ACHN (cell line): Measurements from ENCODE around the gene PLPP1.

ENCODE experiments used
- DNase-seq: peaks from one replicate; pipeline ENCODE4 v3.0.0-alpha.2; 2015
- in situ Hi-C: cut with HindIII; loops from 2 replicates; pipeline ENCODE4 v1.10.0; 2017; ENCODE audit warnings: low sequenced_read_pairs, low pct_ligation_motif_present, low pct_unique_long_range_greater_than_20kb

The PLPP1 gene

GRCh38 chr5:55469839-55470238 is 64.9 kb downstream of the PLPP1 start:
- in situ Hi-C loops = no loop called here
- DNase-seq = no peak

GRCh38 chr5:55467862-55468551 is 66.8 kb downstream of the PLPP1 start:
- in situ Hi-C loops = no loop called here
- no peak for DNase-seq

- no peak for DNase-seq
- in situ Hi-C loops = no loop called here
Observed at GRCh38 chr5:55463613-55464012, 71.2 kb downstream of the PLPP1 start.

GRCh38 chr5:55459572-55459971 is 75.2 kb downstream of the PLPP1 start:
- in situ Hi-C loops = no loop called here
- DNase-seq = no peak

- no peak for DNase-seq
- in situ Hi-C loops = no loop called here
Observed at GRCh38 chr5:55456216-55456895, 78.4 kb downstream of the PLPP1 start.

- in situ Hi-C loops = no loop called here
- DNase-seq = no peak
Observed at GRCh38 chr5:55454282-55454681, 80.5 kb downstream of the PLPP1 start.

- in situ Hi-C loops = no loop called here
- DNase-seq = no peak
Observed at GRCh38 chr5:55453211-55453610, 81.6 kb downstream of the PLPP1 start.

- no peak for DNase-seq
- in situ Hi-C loops = no loop called here
Observed at GRCh38 chr5:55451976-55452375, 82.8 kb downstream of the PLPP1 start.

GRCh38 chr5:55450050-55450765 is 84.6 kb downstream of the PLPP1 start:
- in situ Hi-C loops = no loop called here
- DNase-seq = no peak

GRCh38 chr5:55446640-55447351 is 88.0 kb downstream of the PLPP1 start:
- in situ Hi-C loops = no loop called here
- DNase-seq = no peak

GRCh38 chr5:55445791-55446190 is 89.0 kb downstream of the PLPP1 start:
- in situ Hi-C loops = no loop called here
- no peak for DNase-seq

- DNase-seq = no peak
- in situ Hi-C loops = no loop called here
Observed at GRCh38 chr5:55441954-55442353, 92.8 kb downstream of the PLPP1 start.

GRCh38 chr5:55441107-55441771 is 93.5 kb downstream of the PLPP1 start:
- in situ Hi-C loops = no loop called here
- DNase-seq = no peak

- in situ Hi-C loops = no loop called here
- DNase-seq = no peak
Observed at GRCh38 chr5:55440188-55440646, 94.5 kb downstream of the PLPP1 start.

GRCh38 chr5:55438998-55439397 is 95.8 kb downstream of the PLPP1 start:
- peak; percentile 30 for DNase-seq
- in situ Hi-C loops = no loop called here

GRCh38 chr5:55437859-55438206 is 96.9 kb downstream of the PLPP1 start:
- no peak for DNase-seq
- in situ Hi-C loops = no loop called here

- in situ Hi-C loops = no loop called here
Observed at GRCh38 chr5:55437452-55437851, 97.3 kb downstream of the PLPP1 start.

GRCh38 chr5:55432549-55432948 is 102.2 kb downstream of the PLPP1 start:
- no peak for DNase-seq
- in situ Hi-C loops = no loop called here

More at GRCh38 chr5:55437452-55437851, 97.3 kb downstream of the PLPP1 start:
- DNase-seq = no peak
